ENCODE data around the gene CCR7.

Gene CCR7

GRCh38 chr17:40519089-40519775, 46.0 kb downstream of the CCR7 start:
- DNase-seq: no peak
- no peaks in the 10 kb centered on the region; the same call in 1 of the 2 replicates for H4K20me1 ChIP-seq (ENCODE audit: insufficient read depth, low read length)
- H3K4me3 ChIP-seq (ENCODE audit: low read length): no peak overlapping the region
- H3K27ac ChIP-seq (ENCODE audit: low read length): no peak overlapping the region
- no peaks in the 10 kb centered on the region for H3K36me3 ChIP-seq (replicated peaks; ENCODE audit: insufficient read depth, low read length)
- peaks cover 14% of the 10 kb centered on the region for H3K4me1 ChIP-seq (ENCODE audit: low read length)
- no peak overlapping the region for H3K9ac ChIP-seq (ENCODE audit: low read length)
- H2AFZ ChIP-seq (ENCODE audit: low read length): no peak overlapping the region
- H3K9me2 ChIP-seq (replicated peaks; ENCODE audit: insufficient read depth, low read length): no peaks in the 10 kb centered on the region
- peaks cover 11% of the 10 kb centered on the region for H3F3A ChIP-seq (ENCODE audit: insufficient read depth, low read length)
- no peaks in the 10 kb centered on the region for H3K79me2 ChIP-seq (ENCODE audit: low read length)
- TF ChIP-seq EZH2 (optimal IDR thresholded peaks at IDR 0.05; ENCODE audit: low read depth, low read length): no peak
- TF ChIP-seq, protein P1, sequence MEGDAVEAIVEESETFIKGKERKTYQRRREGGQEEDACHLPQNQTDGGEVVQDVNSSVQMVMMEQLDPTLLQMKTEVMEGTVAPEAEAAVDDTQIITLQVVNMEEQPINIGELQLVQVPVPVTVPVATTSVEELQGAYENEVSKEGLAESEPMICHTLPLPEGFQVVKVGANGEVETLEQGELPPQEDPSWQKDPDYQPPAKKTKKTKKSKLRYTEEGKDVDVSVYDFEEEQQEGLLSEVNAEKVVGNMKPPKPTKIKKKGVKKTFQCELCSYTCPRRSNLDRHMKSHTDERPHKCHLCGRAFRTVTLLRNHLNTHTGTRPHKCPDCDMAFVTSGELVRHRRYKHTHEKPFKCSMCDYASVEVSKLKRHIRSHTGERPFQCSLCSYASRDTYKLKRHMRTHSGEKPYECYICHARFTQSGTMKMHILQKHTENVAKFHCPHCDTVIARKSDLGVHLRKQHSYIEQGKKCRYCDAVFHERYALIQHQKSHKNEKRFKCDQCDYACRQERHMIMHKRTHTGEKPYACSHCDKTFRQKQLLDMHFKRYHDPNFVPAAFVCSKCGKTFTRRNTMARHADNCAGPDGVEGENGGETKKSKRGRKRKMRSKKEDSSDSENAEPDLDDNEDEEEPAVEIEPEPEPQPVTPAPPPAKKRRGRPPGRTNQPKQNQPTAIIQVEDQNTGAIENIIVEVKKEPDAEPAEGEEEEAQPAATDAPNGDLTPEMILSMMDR (IDR thresholded peaks at IDR 0.05; ENCODE audit: low read length): no peak
- TF ChIP-seq EZH2phosphoT487 (IDR thresholded peaks at IDR 0.05; ENCODE audit: low read length): no peak
- peaks cover 36% of the 10 kb centered on the region; the same call in 1 of the 2 replicates for H3K27me3 ChIP-seq (replicated peaks; ENCODE audit: insufficient read depth, low read length)
- no peaks in the 10 kb centered on the region for H3K9me3 ChIP-seq (replicated peaks; ENCODE audit: insufficient read depth, low read length)
- no peak overlapping the region for H3K4me2 ChIP-seq (ENCODE audit: low read depth, low read length)

GRCh38 chr17:40518401-40519088, 46.7 kb downstream of the CCR7 start:
- H3K79me2 ChIP-seq (ENCODE audit: low read length): no peaks in the 10 kb centered on the region
- no peaks in the 10 kb centered on the region for H3K9me2 ChIP-seq (replicated peaks; ENCODE audit: insufficient read depth, low read length)
- H3F3A ChIP-seq (ENCODE audit: insufficient read depth, low read length): peaks cover 11% of the 10 kb centered on the region
- H4K20me1 ChIP-seq (ENCODE audit: insufficient read depth, low read length): no peaks in the 10 kb centered on the region; the same call in 1 of the 2 replicates
- DNase-seq: no peak
- H3K4me1 ChIP-seq (ENCODE audit: low read length): peaks cover 14% of the 10 kb centered on the region
- no peaks in the 10 kb centered on the region for H3K9me3 ChIP-seq (replicated peaks; ENCODE audit: insufficient read depth, low read length)
- H3K4me3 ChIP-seq (ENCODE audit: low read length): no peak overlapping the region
- TF ChIP-seq EZH2 (optimal IDR thresholded peaks at IDR 0.05; ENCODE audit: low read depth, low read length): no peak
- no peak for TF ChIP-seq EZH2phosphoT487 (IDR thresholded peaks at IDR 0.05; ENCODE audit: low read length)
- TF ChIP-seq, protein P1 (IDR thresholded peaks at IDR 0.05; ENCODE audit: low read length): no peak
- H3K4me2 ChIP-seq (ENCODE audit: low read depth, low read length): no peak overlapping the region
- no peaks in the 10 kb centered on the region for H3K36me3 ChIP-seq (replicated peaks; ENCODE audit: insufficient read depth, low read length)
- H2AFZ ChIP-seq (ENCODE audit: low read length): no peak overlapping the region
- H3K27me3 ChIP-seq (replicated peaks; ENCODE audit: insufficient read depth, low read length): peaks cover 41% of the 10 kb centered on the region
- H3K9ac ChIP-seq (ENCODE audit: low read length): no peak overlapping the region
- H3K27ac ChIP-seq (ENCODE audit: low read length): no peak overlapping the region

GRCh38 chr17:40517981-40518380, 47.3 kb downstream of the CCR7 start:
- TF ChIP-seq, protein P1 (IDR thresholded peaks at IDR 0.05; ENCODE audit: low read length): no peak
- TF ChIP-seq EZH2phosphoT487 (IDR thresholded peaks at IDR 0.05; ENCODE audit: low read length) (no peak), EZH2 (optimal IDR thresholded peaks at IDR 0.05; ENCODE audit: low read depth, low read length) (no peak)
- H3K9me3 ChIP-seq (replicated peaks; ENCODE audit: insufficient read depth, low read length): no peaks in the 10 kb centered on the region
- no peaks in the 10 kb centered on the region for H3K79me2 ChIP-seq (ENCODE audit: low read length)
- H4K20me1 ChIP-seq (ENCODE audit: insufficient read depth, low read length): no peaks in the 10 kb centered on the region; the same call in 1 of the 2 replicates
- H3K36me3 ChIP-seq (replicated peaks; ENCODE audit: insufficient read depth, low read length): no peaks in the 10 kb centered on the region
- H3K9me2 ChIP-seq (replicated peaks; ENCODE audit: insufficient read depth, low read length): no peaks in the 10 kb centered on the region
- H3K4me1 ChIP-seq (ENCODE audit: low read length): peaks cover 14% of the 10 kb centered on the region
- no peak overlapping the region for H3K27ac ChIP-seq (ENCODE audit: low read length)
- no peak overlapping the region for H2AFZ ChIP-seq (ENCODE audit: low read length)
- peaks cover 44% of the 10 kb centered on the region for H3K27me3 ChIP-seq (replicated peaks; ENCODE audit: insufficient read depth, low read length)
- H3K4me2 ChIP-seq (ENCODE audit: low read depth, low read length): no peak overlapping the region
- H3F3A ChIP-seq (ENCODE audit: insufficient read depth, low read length): peaks cover 11% of the 10 kb centered on the region
- no peak for DNase-seq
- no peak overlapping the region for H3K4me3 ChIP-seq (ENCODE audit: low read length)
- H3K9ac ChIP-seq (ENCODE audit: low read length): no peak overlapping the region
